Glomerular visceral epithelial cell (primary cell): ENCODE data around the gene OR9G1.
A peak's percentile ranks its signal among the peaks of the same experiment; 100 is the strongest.
"Not testable (repeated sequence)": the region's sequence is repeated elsewhere in the genome, so short reads cannot be mapped to it uniquely, and the experiment has no call there.

Experiments
- DNase-seq: peaks from one replicate; pipeline ENCODE4 v3.0.0-alpha.2; 2016; ENCODE audit errors: extremely low spot score

Gene OR9G1

GRCh38 chr11:56698795-56699194 is at the start of gene OR9G1:
Gene OR9G1 (plus strand): TSS chr11:56699095. CDS start chr11:56700388, 1,293 bp downstream.
- no peak for DNase-seq

- no peak for DNase-seq
Observed at GRCh38 chr11:56659755-56660154, 39.1 kb upstream of the OR9G1 start.

GRCh38 chr11:56663386-56663785 is 35.5 kb upstream of the OR9G1 start, which contains the start of gene OR5AR1:
Gene OR5AR1 (plus strand): TSS chr11:56663686. CDS start chr11:56663686, 0 bp downstream.
- DNase-seq, result no peak

GRCh38 chr11:56670984-56671383 is 27.9 kb upstream of the OR9G1 start:
- DNase-seq, result no peak

GRCh38 chr11:56688554-56689100 is 10.3 kb upstream of the OR9G1 start:
- no peak for DNase-seq

- DNase-seq, result not testable (repeated sequence)
Observed at GRCh38 chr11:56691179-56691578, 7.7 kb upstream of the OR9G1 start.

GRCh38 chr11:56693428-56693827 is 5.5 kb upstream of the OR9G1 start:
- no peak for DNase-seq

GRCh38 chr11:56700242-56700913 is 1.5 kb downstream of the OR9G1 start:
- DNase-seq, result peak; percentile 28

- DNase-seq, result no peak
Observed at GRCh38 chr11:56700914-56701485, 2.1 kb downstream of the OR9G1 start.

- DNase-seq, result no peak
Observed at GRCh38 chr11:56705784-56706396, 7.0 kb downstream of the OR9G1 start.

- DNase-seq, result no peak
Observed at GRCh38 chr11:56706486-56706885, 7.6 kb downstream of the OR9G1 start.

GRCh38 chr11:56714206-56714605 is 15.3 kb downstream of the OR9G1 start:
- DNase-seq, result no peak

- no peak for DNase-seq
Observed at GRCh38 chr11:56716379-56716854, 17.5 kb downstream of the OR9G1 start.

GRCh38 chr11:56720513-56720912 is 21.6 kb downstream of the OR9G1 start:
- DNase-seq, result no peak

- no peak for DNase-seq
Observed at GRCh38 chr11:56740107-56740506, 41.2 kb downstream of the OR9G1 start.

GRCh38 chr11:56740886-56741285 is 42.0 kb downstream of the OR9G1 start:
- no peak for DNase-seq

GRCh38 chr11:56748597-56748996 is 49.7 kb downstream of the OR9G1 start, which contains the start of gene OR9G4:
Gene OR9G4 (minus strand): TSS chr11:56748697. CDS start chr11:56743766, 4,931 bp downstream.
- DNase-seq, result no peak

GRCh38 chr11:56750190-56750589 is 51.3 kb downstream of the OR9G1 start:
- no peak for DNase-seq

- no peak for DNase-seq
Observed at GRCh38 chr11:56751480-56751879, 52.6 kb downstream of the OR9G1 start.
